ENCODE data around the gene SP100. TPM values are rescaled to one million over a fixed set of nuclear protein-coding genes. Genes with fewer than 3 reads are reported as not detected.

Gene SP100
- total and polyA plus RNA-seq, 2 of the 4 experiments (the other 2 are of a cell fraction) = 50.6 to 69.0 TPM

DNA sequence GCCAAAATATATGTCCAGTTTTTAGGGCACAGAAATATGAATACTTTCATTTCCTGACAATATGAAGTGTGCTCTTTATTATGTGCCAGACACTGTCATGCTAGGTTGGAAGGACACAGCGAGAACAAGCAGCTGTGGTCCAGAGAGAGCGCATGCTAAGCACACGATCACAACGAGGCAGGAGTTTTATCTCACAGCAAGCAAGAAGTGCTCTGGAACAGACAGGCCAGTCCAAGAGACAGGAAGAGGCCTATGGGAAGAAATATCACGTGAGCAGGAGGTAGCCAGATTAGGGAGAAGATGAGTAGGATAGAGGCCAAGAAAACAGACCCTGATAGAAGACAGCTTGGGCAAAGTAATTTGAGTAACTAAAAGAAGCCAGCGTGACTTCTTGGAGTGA is 161.1 kb downstream of the SP100 start:
- peaks cover 7% of the 10 kb centered on the region for H3K27me3 ChIP-seq (ENCODE audit: control insufficient read depth, insufficient read depth, low read length)
- no peak overlapping the region for H3K14ac ChIP-seq (replicated peaks; ENCODE audit: low read depth, low read length)
- no peak overlapping the region for H2AK9ac ChIP-seq (replicated peaks; ENCODE audit: low read depth, low read length, poor library complexity)
- no peak overlapping the region for H3K9ac ChIP-seq (ENCODE audit: low read depth, low read length)
- H3K56ac ChIP-seq (ENCODE audit: extremely low read depth, insufficient read depth, low read length) = no peak overlapping the region
- H4K5ac ChIP-seq (ENCODE audit: low read depth, low read length) = no peak overlapping the region
- H3K9me3 ChIP-seq (ENCODE audit: control insufficient read depth, insufficient read depth, low read length) = no peaks in the 10 kb centered on the region
- H2BK5ac ChIP-seq (ENCODE audit: low read depth, low read length, poor library complexity, severe bottlenecking) = no peak overlapping the region
- 30% methylated on average over 5 of the region's 6 CpGs; no CpG with 5 or more reads in 1 of the 2 experiments for WGBS, 2 experiments (ENCODE audit: extremely low coverage in 2 of 2, insufficient read length in 1 of 2)
- no peak overlapping the region for H3K4me3 ChIP-seq (ENCODE audit: insufficient read depth, low read depth, low read length)
- H3K4me2 ChIP-seq (ENCODE audit: low read depth, low read length) = no peak overlapping the region
- intact Hi-C loops (cut with micrococcal nuclease) = no loop called here
- H3K9me1 ChIP-seq (ENCODE audit: insufficient read depth, low read length) = 0 out of 2 replicates have a peak, but pooled peaks cover 2% of the 10 kb centered on the region
- H2AFZ ChIP-seq (replicated peaks; ENCODE audit: low read length, poor library complexity) = peak overlapping the region; percentile 77
- H2BK20ac ChIP-seq (ENCODE audit: low read depth, low read length) = no peak overlapping the region
- ChIA-PET CTCF (interaction anchor here (0.6 kb wide), 1 partner anchor 417 kb away, joined by 4 read pairs; no protein-coding TSS in a partner anchor), POLR2A (ENCODE audit: unreplicated experiment) (no interaction called here)
- no peak overlapping the region for H2AK5ac ChIP-seq (ENCODE audit: low read depth, low read length)
- H3K79me1 ChIP-seq (ENCODE audit: low read depth in 1 of 2, low read length in 2 of 2) = no peaks in the 10 kb centered on the region
- DNase-seq (no peak), ATAC-seq (ENCODE audit: low read depth) (no peak)
- in situ Hi-C loops (cut with MboI; ENCODE audit: low sequenced_read_pairs) = no loop called here
- dilution Hi-C loops (cut with HindIII; ENCODE audit: low sequenced_read_pairs, unreplicated experiment) = no loop called here
- no peak overlapping the region for H4K91ac ChIP-seq (ENCODE audit: insufficient read depth, low read depth, low read length)
- no peak overlapping the region for H2BK15ac ChIP-seq (ENCODE audit: low read depth, low read length)
- no TSS peak for BruUV-seq (replicated peaks)
- H3K23ac ChIP-seq (ENCODE audit: low read depth, low read length) = no peak overlapping the region
- H4K8ac ChIP-seq (ENCODE audit: low read depth in 2 of 2, low read length in 2 of 2) = no peak overlapping the region
- H3K4me1 ChIP-seq (ENCODE audit: control insufficient read depth, insufficient read depth, low read length) = no peaks in the 10 kb centered on the region
- no peak overlapping the region for H2BK120ac ChIP-seq (ENCODE audit: low read depth, low read length)
- no peak overlapping the region for H3K27ac ChIP-seq (ENCODE audit: insufficient read depth, low read length)
- no peaks in the 10 kb centered on the region for H4K20me1 ChIP-seq (ENCODE audit: insufficient read depth, low read length)
- H3K18ac ChIP-seq (ENCODE audit: low read depth, low read length) = no peak overlapping the region
- H3K36me3 ChIP-seq (ENCODE audit: control insufficient read depth, insufficient read depth, low read length) = no peaks in the 10 kb centered on the region
- TF ChIP-seq MXI1 (IDR thresholded peaks at IDR 0.05; ENCODE audit: borderline replicate concordance, low read depth, low read length) (no peak), RCOR1 (IDR thresholded peaks at IDR 0.05; ENCODE audit: insufficient replicate concordance, low read length) (no peak), CEBPB (IDR thresholded peaks at IDR 0.05; ENCODE audit: low read depth, low read length) (no peak), FOS (IDR thresholded peaks at IDR 0.05; ENCODE audit: low read depth, low read length) (no peak), MAFK (IDR thresholded peaks at IDR 0.05; ENCODE audit: low read depth, low read length) (no peak), RAD21 (IDR thresholded peaks at IDR 0.05; ENCODE audit: low read length) (no peak), MAZ (IDR thresholded peaks at IDR 0.05; ENCODE audit: borderline replicate concordance, low read depth, low read length) (no peak), RFX5 (IDR thresholded peaks at IDR 0.05; ENCODE audit: low read depth, low read length) (no peak), CHD1 (IDR thresholded peaks at IDR 0.05; ENCODE audit: low read depth, low read length) (no peak)
- TF ChIP-seq, protein P1, sequence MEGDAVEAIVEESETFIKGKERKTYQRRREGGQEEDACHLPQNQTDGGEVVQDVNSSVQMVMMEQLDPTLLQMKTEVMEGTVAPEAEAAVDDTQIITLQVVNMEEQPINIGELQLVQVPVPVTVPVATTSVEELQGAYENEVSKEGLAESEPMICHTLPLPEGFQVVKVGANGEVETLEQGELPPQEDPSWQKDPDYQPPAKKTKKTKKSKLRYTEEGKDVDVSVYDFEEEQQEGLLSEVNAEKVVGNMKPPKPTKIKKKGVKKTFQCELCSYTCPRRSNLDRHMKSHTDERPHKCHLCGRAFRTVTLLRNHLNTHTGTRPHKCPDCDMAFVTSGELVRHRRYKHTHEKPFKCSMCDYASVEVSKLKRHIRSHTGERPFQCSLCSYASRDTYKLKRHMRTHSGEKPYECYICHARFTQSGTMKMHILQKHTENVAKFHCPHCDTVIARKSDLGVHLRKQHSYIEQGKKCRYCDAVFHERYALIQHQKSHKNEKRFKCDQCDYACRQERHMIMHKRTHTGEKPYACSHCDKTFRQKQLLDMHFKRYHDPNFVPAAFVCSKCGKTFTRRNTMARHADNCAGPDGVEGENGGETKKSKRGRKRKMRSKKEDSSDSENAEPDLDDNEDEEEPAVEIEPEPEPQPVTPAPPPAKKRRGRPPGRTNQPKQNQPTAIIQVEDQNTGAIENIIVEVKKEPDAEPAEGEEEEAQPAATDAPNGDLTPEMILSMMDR (conservative IDR thresholded peaks at IDR 0.05; ENCODE audit: low read depth, low read length) = no peak
- TF ChIP-seq, protein P2, sequence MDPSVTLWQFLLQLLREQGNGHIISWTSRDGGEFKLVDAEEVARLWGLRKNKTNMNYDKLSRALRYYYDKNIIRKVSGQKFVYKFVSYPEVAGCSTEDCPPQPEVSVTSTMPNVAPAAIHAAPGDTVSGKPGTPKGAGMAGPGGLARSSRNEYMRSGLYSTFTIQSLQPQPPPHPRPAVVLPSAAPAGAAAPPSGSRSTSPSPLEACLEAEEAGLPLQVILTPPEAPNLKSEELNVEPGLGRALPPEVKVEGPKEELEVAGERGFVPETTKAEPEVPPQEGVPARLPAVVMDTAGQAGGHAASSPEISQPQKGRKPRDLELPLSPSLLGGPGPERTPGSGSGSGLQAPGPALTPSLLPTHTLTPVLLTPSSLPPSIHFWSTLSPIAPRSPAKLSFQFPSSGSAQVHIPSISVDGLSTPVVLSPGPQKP (IDR thresholded peaks at IDR 0.05; ENCODE audit: borderline replicate concordance, low read depth, low read length) = no peak
- no peak overlapping the region for H3K4ac ChIP-seq (ENCODE audit: low read depth, low read length)
